Peyer's patch (tissue), 4 donors: ENCODE data around the gene DAPP1.

Experiments
- POLR2A ChIP-seq, 2 donors: fragments of 450-650 bp; IDR thresholded peaks; one replicate each; pipeline ENCODE4 v1.5.1; 2017; ENCODE audit warnings: antibody characterized with exemption in 2 of 2, mild to moderate bottlenecking in 2 of 2, moderate library complexity in 2 of 2
- TF ChIP-seq, protein P1 (sequence below), 6 experiments: fragments of 450-650 bp in 4 of 6; fragments of 200-600 bp in 2 of 6; sonication (generic) in 1 of 6; IDR thresholded peaks; one replicate each; pipeline ENCODE4 v1.5.1; 2017 to 2019; ENCODE audit warnings: antibody characterized with exemption in 6 of 6, mild to moderate bottlenecking in 3 of 6, moderate library complexity in 1 of 6

DNA sequence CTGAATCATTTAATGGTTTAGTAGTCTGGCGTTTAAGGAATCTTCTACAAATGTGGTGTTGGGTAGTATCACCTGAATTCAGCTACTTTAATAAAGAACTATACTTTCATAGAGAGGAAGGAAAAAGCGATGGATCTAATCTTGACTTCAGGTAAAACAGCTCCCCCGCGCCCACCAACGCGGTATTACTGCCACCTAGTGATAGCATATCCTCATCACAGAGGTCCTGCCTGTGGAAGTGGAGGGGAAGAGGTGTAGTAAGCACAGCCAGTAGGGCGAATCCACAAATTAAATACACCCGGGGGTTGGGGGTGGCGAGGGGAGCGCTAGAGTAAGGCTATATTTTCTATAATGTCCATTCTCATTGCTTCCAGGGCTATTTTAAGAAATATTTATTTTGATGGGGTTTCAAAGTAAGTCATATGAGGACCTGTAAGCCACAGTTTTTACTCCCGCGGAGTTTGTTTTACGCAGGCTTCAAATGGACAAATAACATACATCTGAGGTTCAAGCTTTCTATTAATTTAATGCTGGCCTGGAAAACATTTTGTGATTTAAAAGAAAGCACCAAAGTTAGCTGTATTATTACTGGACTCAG is 8.3 kb upstream of the DAPP1 start:
- TF ChIP-seq, protein P1, sequence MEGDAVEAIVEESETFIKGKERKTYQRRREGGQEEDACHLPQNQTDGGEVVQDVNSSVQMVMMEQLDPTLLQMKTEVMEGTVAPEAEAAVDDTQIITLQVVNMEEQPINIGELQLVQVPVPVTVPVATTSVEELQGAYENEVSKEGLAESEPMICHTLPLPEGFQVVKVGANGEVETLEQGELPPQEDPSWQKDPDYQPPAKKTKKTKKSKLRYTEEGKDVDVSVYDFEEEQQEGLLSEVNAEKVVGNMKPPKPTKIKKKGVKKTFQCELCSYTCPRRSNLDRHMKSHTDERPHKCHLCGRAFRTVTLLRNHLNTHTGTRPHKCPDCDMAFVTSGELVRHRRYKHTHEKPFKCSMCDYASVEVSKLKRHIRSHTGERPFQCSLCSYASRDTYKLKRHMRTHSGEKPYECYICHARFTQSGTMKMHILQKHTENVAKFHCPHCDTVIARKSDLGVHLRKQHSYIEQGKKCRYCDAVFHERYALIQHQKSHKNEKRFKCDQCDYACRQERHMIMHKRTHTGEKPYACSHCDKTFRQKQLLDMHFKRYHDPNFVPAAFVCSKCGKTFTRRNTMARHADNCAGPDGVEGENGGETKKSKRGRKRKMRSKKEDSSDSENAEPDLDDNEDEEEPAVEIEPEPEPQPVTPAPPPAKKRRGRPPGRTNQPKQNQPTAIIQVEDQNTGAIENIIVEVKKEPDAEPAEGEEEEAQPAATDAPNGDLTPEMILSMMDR (IDR thresholded peaks at IDR 0.05) = peak; percentile 22 to 80 (median 74)
- no peak for TF ChIP-seq POLR2A (IDR thresholded peaks at IDR 0.05)
